GM23248 (cell line): Measurements from ENCODE around the gene FAM50B.

Experiments used
- EZH2 ChIP-seq: fragments of 200-600 bp; sonication (generic); IDR thresholded peaks from 2 replicates; pipeline ENCODE4 v1.6.1; 2018; ENCODE audit warnings: antibody characterized with exemption, mild to moderate bottlenecking; ENCODE audit not compliant: insufficient read depth, poor library complexity, severe bottlenecking
- EZH2phosphoT487 ChIP-seq: fragments of 200-600 bp; sonication (generic); IDR thresholded peaks from 2 replicates; pipeline ENCODE4 v1.6.1; 2018; ENCODE audit warnings: antibody characterized with exemption, moderate library complexity, mild to moderate bottlenecking, low read depth; ENCODE audit not compliant: insufficient read depth

- TF ChIP-seq EZH2 (no peak), EZH2phosphoT487 (no peak)
Observed at GRCh38 chr6:3884007-3884745, 35.0 kb downstream of the FAM50B start.
